ENCODE measurements around the gene MEIKIN. TPM values are rescaled to one million over a fixed set of nuclear protein-coding genes. Genes with fewer than 3 reads are reported as not detected.

The MEIKIN gene
- total RNA-seq, 1 donor from 2014 or later: not detected

DNA sequence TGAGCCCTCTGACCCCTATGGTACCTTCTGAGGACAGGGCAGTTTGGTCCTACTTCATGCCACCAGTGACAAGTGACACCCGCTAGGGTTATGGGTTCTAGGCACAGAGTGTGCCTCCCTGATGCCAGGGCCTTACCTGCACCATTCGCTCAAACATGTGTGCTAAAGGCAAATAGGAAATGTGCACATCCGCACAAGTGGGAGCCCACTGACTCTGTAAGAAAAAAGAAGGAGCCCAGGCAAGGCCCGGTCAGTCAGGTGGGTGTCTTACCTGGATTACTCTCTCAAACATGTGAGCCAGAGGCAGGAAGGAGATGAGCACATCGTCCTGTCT, 29.1 kb upstream of the MEIKIN start:
- TF ChIP-seq, protein P1, sequence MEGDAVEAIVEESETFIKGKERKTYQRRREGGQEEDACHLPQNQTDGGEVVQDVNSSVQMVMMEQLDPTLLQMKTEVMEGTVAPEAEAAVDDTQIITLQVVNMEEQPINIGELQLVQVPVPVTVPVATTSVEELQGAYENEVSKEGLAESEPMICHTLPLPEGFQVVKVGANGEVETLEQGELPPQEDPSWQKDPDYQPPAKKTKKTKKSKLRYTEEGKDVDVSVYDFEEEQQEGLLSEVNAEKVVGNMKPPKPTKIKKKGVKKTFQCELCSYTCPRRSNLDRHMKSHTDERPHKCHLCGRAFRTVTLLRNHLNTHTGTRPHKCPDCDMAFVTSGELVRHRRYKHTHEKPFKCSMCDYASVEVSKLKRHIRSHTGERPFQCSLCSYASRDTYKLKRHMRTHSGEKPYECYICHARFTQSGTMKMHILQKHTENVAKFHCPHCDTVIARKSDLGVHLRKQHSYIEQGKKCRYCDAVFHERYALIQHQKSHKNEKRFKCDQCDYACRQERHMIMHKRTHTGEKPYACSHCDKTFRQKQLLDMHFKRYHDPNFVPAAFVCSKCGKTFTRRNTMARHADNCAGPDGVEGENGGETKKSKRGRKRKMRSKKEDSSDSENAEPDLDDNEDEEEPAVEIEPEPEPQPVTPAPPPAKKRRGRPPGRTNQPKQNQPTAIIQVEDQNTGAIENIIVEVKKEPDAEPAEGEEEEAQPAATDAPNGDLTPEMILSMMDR (IDR thresholded peaks at IDR 0.05): no peak
- H3K27me3 Mint-ChIP-seq (ENCODE audit: unreplicated experiment): peaks cover 9% of the 10 kb centered on the region
- peak; percentile 34 for DNase-seq (ENCODE audit: extremely low spot score, unreplicated experiment)
- H3K36me3 Mint-ChIP-seq (ENCODE audit: unreplicated experiment): no peaks in the 10 kb centered on the region
- H3K9me3 Mint-ChIP-seq (ENCODE audit: unreplicated experiment): no peaks in the 10 kb centered on the region
- H3K27ac Mint-ChIP-seq (ENCODE audit: unreplicated experiment): no peak overlapping the region
- no peaks in the 10 kb centered on the region for H3K4me1 Mint-ChIP-seq (ENCODE audit: unreplicated experiment)
- H3K4me3 Mint-ChIP-seq (ENCODE audit: unreplicated experiment): no peak overlapping the region

DNA sequence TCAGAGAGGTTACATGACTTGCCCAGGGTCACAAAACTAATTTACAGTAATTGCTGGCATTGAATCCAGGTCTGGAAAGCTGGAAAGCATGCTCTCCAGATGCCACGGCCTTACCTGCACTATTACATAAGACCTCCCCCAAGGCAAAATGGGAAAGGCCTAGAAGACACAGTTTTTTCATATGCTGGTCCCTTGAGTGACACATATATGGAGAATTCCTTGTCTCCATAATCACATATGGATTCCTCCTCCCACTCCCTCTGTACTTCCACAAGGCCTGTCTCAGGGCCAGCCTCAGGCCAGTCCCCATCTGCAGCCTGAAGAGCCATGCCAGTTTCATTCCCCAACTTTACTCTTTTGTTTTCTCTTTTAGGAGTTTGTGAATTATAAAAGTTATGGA, 28.6 kb upstream of the MEIKIN start:
- Mint-ChIP-seq H3K27me3 (ENCODE audit: unreplicated experiment) (peaks cover 7% of the 10 kb centered on the region), H3K36me3 (ENCODE audit: unreplicated experiment) (no peaks in the 10 kb centered on the region), H3K27ac (ENCODE audit: unreplicated experiment) (no peak overlapping the region)

DNA sequence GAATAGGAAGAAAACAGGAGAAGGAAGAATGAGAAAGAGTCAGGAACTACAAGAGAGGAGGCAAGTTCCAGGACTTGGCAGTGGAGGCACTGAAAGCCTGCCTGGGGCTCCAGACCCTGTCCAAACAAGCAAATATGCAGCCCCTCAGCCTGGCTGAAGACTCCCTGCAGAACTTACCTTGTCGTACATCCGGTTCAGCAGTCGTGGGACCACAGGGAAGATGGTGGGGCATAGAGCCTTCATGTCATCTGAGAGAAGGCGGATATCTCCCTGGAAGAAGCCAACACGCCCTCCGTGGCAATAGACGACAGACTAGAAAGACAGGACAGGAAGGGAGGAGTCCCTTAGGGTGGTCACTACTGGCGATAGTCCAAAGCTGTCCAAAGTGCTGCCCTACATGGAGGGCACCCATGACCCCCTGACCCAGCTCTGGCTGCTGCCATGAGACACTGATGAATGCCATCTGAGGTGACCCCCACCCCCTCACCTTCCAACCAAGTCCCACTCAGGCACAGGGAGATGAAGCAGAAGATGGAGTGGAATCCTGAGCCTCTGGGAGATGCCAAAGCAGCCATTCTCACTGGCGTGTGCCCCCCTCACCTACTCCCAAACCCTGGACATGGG, 27.7 kb upstream of the MEIKIN start:
- no peaks in the 10 kb centered on the region for H3K36me3 Mint-ChIP-seq (ENCODE audit: unreplicated experiment)
- TF ChIP-seq, protein P1 (IDR thresholded peaks at IDR 0.05): no peak

More for the DNA sequence above, 28.6 kb upstream of the MEIKIN start:
- Mint-ChIP-seq H3K9me3 (ENCODE audit: unreplicated experiment) (no peaks in the 10 kb centered on the region), H3K4me3 (ENCODE audit: unreplicated experiment) (no peak overlapping the region), H3K4me1 (ENCODE audit: unreplicated experiment) (no peaks in the 10 kb centered on the region)
- peak; percentile 30 for DNase-seq (ENCODE audit: extremely low spot score, unreplicated experiment)
- TF ChIP-seq, protein P1 (IDR thresholded peaks at IDR 0.05): no peak

DNA sequence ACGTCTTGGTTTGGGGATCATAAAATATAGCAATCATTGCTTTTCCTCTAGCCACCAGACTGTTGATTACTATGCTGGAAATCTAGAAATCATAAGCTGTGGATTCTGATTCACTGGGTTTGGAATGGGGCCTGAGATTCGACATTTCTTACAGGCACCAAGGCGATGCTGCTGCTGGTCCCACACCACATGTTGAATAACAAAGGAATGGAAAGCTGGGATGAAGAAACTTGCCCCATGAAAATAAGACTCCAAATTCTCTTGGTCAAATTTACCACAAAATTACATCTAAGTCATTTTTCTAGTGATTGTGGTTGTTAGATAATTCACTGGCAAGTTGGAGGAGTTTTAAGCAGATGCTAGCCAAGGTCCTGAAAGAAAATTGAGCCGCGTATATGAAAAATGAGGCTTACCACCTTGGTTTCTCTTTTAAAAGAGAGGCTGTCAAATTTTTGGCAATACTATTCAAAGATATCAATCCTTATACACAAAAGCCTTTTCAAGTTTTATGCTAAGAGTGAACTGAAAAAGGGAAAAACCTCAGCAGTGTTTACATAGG, 23.0 kb upstream of the MEIKIN start:
- no peak for DNase-seq (ENCODE audit: extremely low spot score, unreplicated experiment)
- no peak overlapping the region for H3K4me3 Mint-ChIP-seq (ENCODE audit: unreplicated experiment)
- TF ChIP-seq, protein P1 (IDR thresholded peaks at IDR 0.05): no peak
- no peak overlapping the region for H3K27ac Mint-ChIP-seq (ENCODE audit: unreplicated experiment)
- peaks cover 12% of the 10 kb centered on the region for H3K27me3 Mint-ChIP-seq (ENCODE audit: unreplicated experiment)
- no peaks in the 10 kb centered on the region for H3K36me3 Mint-ChIP-seq (ENCODE audit: unreplicated experiment)
- H3K9me3 Mint-ChIP-seq (ENCODE audit: unreplicated experiment): no peaks in the 10 kb centered on the region
- no peaks in the 10 kb centered on the region for H3K4me1 Mint-ChIP-seq (ENCODE audit: unreplicated experiment)

More for the DNA sequence above, 27.7 kb upstream of the MEIKIN start:
- DNase-seq (ENCODE audit: extremely low spot score, unreplicated experiment): peak; percentile 57
- no peak overlapping the region for H3K27ac Mint-ChIP-seq (ENCODE audit: unreplicated experiment)
- no peaks in the 10 kb centered on the region for H3K9me3 Mint-ChIP-seq (ENCODE audit: unreplicated experiment)
- H3K27me3 Mint-ChIP-seq (ENCODE audit: unreplicated experiment): peaks cover 6% of the 10 kb centered on the region
- H3K4me1 Mint-ChIP-seq (ENCODE audit: unreplicated experiment): no peaks in the 10 kb centered on the region
- H3K4me3 Mint-ChIP-seq (ENCODE audit: unreplicated experiment): no peak overlapping the region

DNA sequence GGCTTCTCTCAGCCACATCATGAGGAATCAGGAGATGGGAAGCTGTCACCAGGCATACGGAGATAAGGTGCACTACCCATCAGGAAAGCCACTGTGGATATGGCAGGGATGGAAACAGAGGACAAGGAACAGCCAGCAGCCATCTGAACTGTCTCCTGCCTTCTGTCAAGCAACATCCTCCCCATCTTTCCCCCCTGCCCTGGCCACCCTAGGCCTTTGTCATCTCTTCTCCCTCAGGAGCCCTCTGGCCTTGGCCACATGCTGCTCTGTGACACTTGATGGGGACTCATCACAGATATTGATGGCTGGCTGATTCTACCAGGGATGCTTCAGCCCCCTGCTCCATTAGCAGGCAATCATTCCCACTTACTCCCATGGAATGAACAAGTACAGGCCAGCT, 21.1 kb upstream of the MEIKIN start:
- peaks cover 8% of the 10 kb centered on the region for H3K27me3 Mint-ChIP-seq (ENCODE audit: unreplicated experiment)
- H3K36me3 Mint-ChIP-seq (ENCODE audit: unreplicated experiment): no peaks in the 10 kb centered on the region
- TF ChIP-seq, protein P1 (IDR thresholded peaks at IDR 0.05): no peak
- H3K4me1 Mint-ChIP-seq (ENCODE audit: unreplicated experiment): no peaks in the 10 kb centered on the region
- no peaks in the 10 kb centered on the region for H3K9me3 Mint-ChIP-seq (ENCODE audit: unreplicated experiment)
- no peak overlapping the region for H3K4me3 Mint-ChIP-seq (ENCODE audit: unreplicated experiment)
- H3K27ac Mint-ChIP-seq (ENCODE audit: unreplicated experiment): no peak overlapping the region
- peak; percentile 54 for DNase-seq (ENCODE audit: extremely low spot score, unreplicated experiment)

Measured in osteocyte (in vitro differentiated cells).